NCI-H2196 (cell line): ENCODE data around the gene LSP1.

ENCODE experiments used
- DNase-seq: peaks from one replicate; lab custom pipeline; 2025; ENCODE audit not compliant: unreplicated experiment; lab: John Stamatoyannopoulos, UW

LSP1 gene

GRCh38 chr11:1913271-1914060 is 60.6 kb downstream of the LSP1 start:
- DNase-seq, result no peak

- no peak for DNase-seq
Observed at GRCh38 chr11:1915795-1916131, 62.9 kb downstream of the LSP1 start.

- no peak for DNase-seq
Observed at GRCh38 chr11:1916132-1916985, 63.5 kb downstream of the LSP1 start.

GRCh38 chr11:1916986-1917522 is 64.2 kb downstream of the LSP1 start:
- no peak for DNase-seq

GRCh38 chr11:1917523-1918435 is 64.9 kb downstream of the LSP1 start:
- DNase-seq, result no peak

- no peak for DNase-seq
Observed at GRCh38 chr11:1918436-1919315, 65.8 kb downstream of the LSP1 start.

GRCh38 chr11:1919391-1920127 is 66.7 kb downstream of the LSP1 start, which contains the start of gene TNNT3:
TNNT3 (plus strand) TSS chr11:1919703; CDS start chr11:1922875, 3,172 bp downstream.
- no peak for DNase-seq

GRCh38 chr11:1920128-1920908 is 67.4 kb downstream of the LSP1 start:
- DNase-seq, result no peak

- DNase-seq, result no peak
Observed at GRCh38 chr11:1920909-1921573, 68.2 kb downstream of the LSP1 start.

GRCh38 chr11:1921574-1922141 is 68.8 kb downstream of the LSP1 start:
- no peak for DNase-seq

GRCh38 chr11:1922481-1923081 is 69.7 kb downstream of the LSP1 start:
- DNase-seq, result no peak

GRCh38 chr11:1923201-1923956 is 70.5 kb downstream of the LSP1 start:
- DNase-seq, result no peak

GRCh38 chr11:1924181-1924580 is 71.3 kb downstream of the LSP1 start:
- no peak for DNase-seq

- DNase-seq, result no peak
Observed at GRCh38 chr11:1924646-1925372, 71.9 kb downstream of the LSP1 start.

- DNase-seq, result no peak
Observed at GRCh38 chr11:1925373-1926155, 72.7 kb downstream of the LSP1 start.
